ENCODE data around the gene TFDP3. TPM values are rescaled to one million over a fixed set of nuclear protein-coding genes. Genes with fewer than 3 reads are reported as not detected.

TFDP3 gene
- total RNA-seq, 2 experiments from 2014 or later, result not detected

Other genes with a start within 250 kb of the TFDP3 start
- not detected for gene USP26, start 121.2 kb downstream of the TFDP3 start, total RNA-seq
- gene GPC4, start 197.1 kb upstream of the TFDP3 start, total RNA-seq, result not detected

Data from activated naive CD8-positive, alpha-beta T cell treated with anti-CD3 and anti-CD28 coated beads for 36 hours (primary cell).